UCSD-AML1 (cell line): ENCODE data around the gene ALKBH5.
A peak's percentile ranks its signal among the peaks of the same experiment; 100 is the strongest.

Source experiments
- DNase-seq: peaks from one replicate; lab custom pipeline; 2025; ENCODE audit not compliant: unreplicated experiment; lab: John Stamatoyannopoulos, UW

The ALKBH5 gene

GRCh38 chr17:18258356-18259038 lies 74.9 kb downstream of the ALKBH5 start, which contains the start of gene FLII:
TSS of gene FLII (minus strand) at chr17:18258738. CDS start at chr17:18258690, 48 bp downstream.
- peak; percentile 65 for DNase-seq
